ENCODE data around the gene DTD1.

DNA sequence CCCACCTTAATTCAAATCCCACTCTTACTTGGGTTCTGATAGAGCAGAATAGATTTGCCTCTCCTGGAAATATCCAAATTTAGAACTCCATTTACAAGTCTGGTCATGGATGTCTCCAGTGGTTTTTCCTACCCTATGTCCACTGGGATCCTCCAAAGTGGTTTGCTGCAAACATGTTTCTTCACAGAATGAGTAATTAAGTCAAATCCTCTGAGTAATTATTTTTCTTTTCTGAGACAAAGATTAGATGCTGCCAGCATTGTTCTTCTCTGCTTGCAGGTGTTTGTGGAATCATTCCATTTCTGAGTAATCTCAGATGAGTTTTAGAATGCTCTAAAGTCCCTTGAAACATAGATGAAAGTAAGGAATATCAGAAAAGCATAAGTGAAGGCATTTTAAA, 21.9 kb downstream of the DTD1 start:
- TF ChIP-seq, protein P1, sequence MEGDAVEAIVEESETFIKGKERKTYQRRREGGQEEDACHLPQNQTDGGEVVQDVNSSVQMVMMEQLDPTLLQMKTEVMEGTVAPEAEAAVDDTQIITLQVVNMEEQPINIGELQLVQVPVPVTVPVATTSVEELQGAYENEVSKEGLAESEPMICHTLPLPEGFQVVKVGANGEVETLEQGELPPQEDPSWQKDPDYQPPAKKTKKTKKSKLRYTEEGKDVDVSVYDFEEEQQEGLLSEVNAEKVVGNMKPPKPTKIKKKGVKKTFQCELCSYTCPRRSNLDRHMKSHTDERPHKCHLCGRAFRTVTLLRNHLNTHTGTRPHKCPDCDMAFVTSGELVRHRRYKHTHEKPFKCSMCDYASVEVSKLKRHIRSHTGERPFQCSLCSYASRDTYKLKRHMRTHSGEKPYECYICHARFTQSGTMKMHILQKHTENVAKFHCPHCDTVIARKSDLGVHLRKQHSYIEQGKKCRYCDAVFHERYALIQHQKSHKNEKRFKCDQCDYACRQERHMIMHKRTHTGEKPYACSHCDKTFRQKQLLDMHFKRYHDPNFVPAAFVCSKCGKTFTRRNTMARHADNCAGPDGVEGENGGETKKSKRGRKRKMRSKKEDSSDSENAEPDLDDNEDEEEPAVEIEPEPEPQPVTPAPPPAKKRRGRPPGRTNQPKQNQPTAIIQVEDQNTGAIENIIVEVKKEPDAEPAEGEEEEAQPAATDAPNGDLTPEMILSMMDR (IDR thresholded peaks at IDR 0.05), result no peak
- TF ChIP-seq POLR2A (IDR thresholded peaks at IDR 0.05), result no peak
